Neural cell (in vitro differentiated cells): ENCODE results near the gene TNK2.

Experiments used
- CTCF ChIP-seq: fragments of 450-650 bp; IDR thresholded peaks from 2 replicates; pipeline ENCODE4 v1.5.1; 2014; ENCODE audit warnings: antibody characterized with exemption, mild to moderate bottlenecking, moderate library complexity; ENCODE audit not compliant: poor library complexity, severe bottlenecking
- EP300 ChIP-seq: fragments of 450-650 bp; conservative IDR thresholded peaks from 2 replicates; pipeline ENCODE4 v1.6.1; 2014; ENCODE audit warnings: antibody characterized with exemption, mild to moderate bottlenecking, moderate library complexity; ENCODE audit not compliant: poor library complexity, severe bottlenecking
- EZH2 ChIP-seq: fragments of 200-600, 300-800 bp; shearing (Covaris generic), sonication (generic); IDR thresholded peaks from 2 replicates; pipeline ENCODE4 v1.6.1; 2014; ENCODE audit warnings: antibody characterized with exemption, low read length, borderline replicate concordance, mild to moderate bottlenecking; ENCODE audit not compliant: insufficient read depth, poor library complexity, severe bottlenecking
- MXI1 ChIP-seq: fragments of 450-650 bp; conservative IDR thresholded peaks from 2 replicates; pipeline ENCODE4 v1.6.1; 2014; ENCODE audit warnings: antibody characterized with exemption, mild to moderate bottlenecking; ENCODE audit not compliant: poor library complexity, severe bottlenecking
- POLR2AphosphoS5 ChIP-seq: IDR thresholded peaks from 2 replicates; pipeline ENCODE4 v1.6.1; 2012

- TF ChIP-seq MXI1 (no peak), CTCF (no peak), POLR2AphosphoS5 (no peak), EP300 (no peak), EZH2 (no peak)
Measured at GRCh38 chr3:195880037-195880431, 28.3 kb downstream of the TNK2 start.
